Urothelium cell line (cell line): ENCODE results near the gene SMAD7.
A peak's percentile ranks its signal among the peaks of the same experiment; 100 is the strongest.

Experiments used
- DNase-seq: peaks from one replicate; pipeline ENCODE4 v3.0.0; 2011; ENCODE audit warnings: low spot score, mixed read lengths
- FAIRE-seq: peaks from 2 replicates; lab custom pipeline; 2011; peaks lifted over from hg19 to GRCh38; lab: Jason Lieb, UNC

SMAD7 gene

GRCh38 chr18:48961547-48961946 lies 10.8 kb upstream of the SMAD7 start:
- FAIRE-seq (no peak), DNase-seq (no peak)

- no peak for FAIRE-seq
Measured at GRCh38 chr18:48959921-48960920, 9.5 kb upstream of the SMAD7 start.

GRCh38 chr18:48959551-48959920 lies 8.8 kb upstream of the SMAD7 start:
- no peak for FAIRE-seq
- DNase-seq: no peak

More at GRCh38 chr18:48959921-48960920, 9.5 kb upstream of the SMAD7 start:
- DNase-seq: no peak

GRCh38 chr18:48958951-48959350 lies 8.2 kb upstream of the SMAD7 start:
- FAIRE-seq (no peak), DNase-seq (no peak)

GRCh38 chr18:48957616-48958015 lies 6.9 kb upstream of the SMAD7 start:
- FAIRE-seq: no peak

GRCh38 chr18:48957136-48957535 lies 6.4 kb upstream of the SMAD7 start:
- no peak for DNase-seq
- no peak for FAIRE-seq

More at GRCh38 chr18:48957616-48958015, 6.9 kb upstream of the SMAD7 start:
- no peak for DNase-seq

- DNase-seq (no peak), FAIRE-seq (no peak)
Measured at GRCh38 chr18:48956356-48956755, 5.6 kb upstream of the SMAD7 start.

- no peak for FAIRE-seq
- no peak for DNase-seq
Measured at GRCh38 chr18:48955830-48956261, 5.1 kb upstream of the SMAD7 start.

- FAIRE-seq: no peak
Measured at GRCh38 chr18:48954886-48955819, 4.4 kb upstream of the SMAD7 start.

GRCh38 chr18:48953104-48953706 lies 2.4 kb upstream of the SMAD7 start:
- FAIRE-seq: no peak

More at GRCh38 chr18:48954886-48955819, 4.4 kb upstream of the SMAD7 start:
- no peak for DNase-seq

GRCh38 chr18:48952287-48953103 lies 1.7 kb upstream of the SMAD7 start:
- DNase-seq (peak; percentile 64), FAIRE-seq (no peak)

More at GRCh38 chr18:48953104-48953706, 2.4 kb upstream of the SMAD7 start:
- DNase-seq: no peak

- DNase-seq (peak; percentile 85), FAIRE-seq (no peak)
Measured at GRCh38 chr18:48951448-48952286, 902 bp upstream of the SMAD7 start.

- DNase-seq (no peak), FAIRE-seq (no peak)
Measured at GRCh38 chr18:48949606-48950535, 894 bp downstream of the SMAD7 start.

GRCh38 chr18:48949050-48949605 lies 1.6 kb downstream of the SMAD7 start:
- FAIRE-seq: no peak
- DNase-seq: no peak

- no peak for DNase-seq
- no peak for FAIRE-seq
Measured at GRCh38 chr18:48948112-48949049, 2.4 kb downstream of the SMAD7 start.

GRCh38 chr18:48947560-48947959 lies 3.2 kb downstream of the SMAD7 start:
- DNase-seq (no peak), FAIRE-seq (no peak)

GRCh38 chr18:48947092-48947491 lies 3.7 kb downstream of the SMAD7 start:
- no peak for FAIRE-seq
- DNase-seq: no peak
